Lower lobe of right lung (tissue), 2 donors: ENCODE measurements around the gene DPYSL4. TPM values are rescaled to one million over a fixed set of nuclear protein-coding genes. Genes with fewer than 3 reads are reported as not detected.

Source experiments
- ATAC-seq, 2 donors: fragments of 200-7000 bp; cut with Tn5 transposase; one replicate each; pipeline ENCODE4 v1.9.1; 2020 to 2022; ENCODE audit warnings: mild to moderate bottlenecking in 2 of 2, moderate library complexity in 2 of 2
- DNase-seq: peaks from one replicate; pipeline ENCODE4 v3.0.0-alpha.2; 2020
- H3K27ac ChIP-seq: fragments of 200-600 bp; one replicate; pipeline ENCODE4 v1.8.0; 2022
- H3K27me3 ChIP-seq: fragments of 200-600 bp; one replicate; pipeline ENCODE4 v1.8.0; 2022; ENCODE audit warnings: low read depth
- H3K36me3 ChIP-seq: fragments of 200-600 bp; one replicate; pipeline ENCODE4 v1.8.0; 2022; ENCODE audit warnings: mild to moderate bottlenecking
- H3K4me1 ChIP-seq: fragments of 200-600 bp; one replicate; pipeline ENCODE4 v1.8.0; 2022
- H3K4me3 ChIP-seq: fragments of 200-600 bp; one replicate; pipeline ENCODE4 v1.8.0; 2022; ENCODE audit warnings: mild to moderate bottlenecking
- H3K9me3 ChIP-seq: fragments of 200-600 bp; one replicate; pipeline ENCODE4 v1.8.0; 2022
- CTCF ChIP-seq: fragments of 200-600 bp; IDR thresholded peaks from one replicate; pipeline ENCODE4 v1.8.0; 2022; ENCODE audit warnings: antibody characterized with exemption, mild to moderate bottlenecking
- intact Hi-C: fragments of 100-400 bp; cut with DNase I; formaldehyde crosslinking; loops from one replicate; pipeline ENCODE4 v1.11.0; 2022
- total RNA-seq: library from RNA; stranded (reverse); fragmentation: NEBNext Ultra II Directional; extraction: Animal tissue kit (Norgen Biotek cat#: 25700); gene quantifications from one replicate; pipeline ENCODE4 v1.2.1, GENCODE V29; 2021
- donor health status: DM: no; HTN: yes; CAD: no; lungs with severe emphysema.

The DPYSL4 gene
- total RNA-seq, 1 donor from 2014 or later, result 2.1 TPM

- Histone ChIP-seq H3K27ac (no peak overlapping the region), H3K36me3 (no peaks in the 10 kb centered on the region), H3K9me3 (no peaks in the 10 kb centered on the region), H3K4me3 (no peak overlapping the region), H3K27me3 (peaks cover 15% of the 10 kb centered on the region), H3K4me1 (no peaks in the 10 kb centered on the region)
- intact Hi-C loops, result no loop called here
- DNase-seq (peak; percentile 31), ATAC-seq (no peak)
- TF ChIP-seq CTCF, result no peak
Measured at GRCh38 chr10:132168571-132169030, 18.1 kb upstream of the DPYSL4 start.

GRCh38 chr10:132169031-132169765, 17.6 kb upstream of the DPYSL4 start:
- Histone ChIP-seq H3K4me3 (no peak overlapping the region), H3K36me3 (no peaks in the 10 kb centered on the region), H3K27ac (no peak overlapping the region), H3K27me3 (peaks cover 13% of the 10 kb centered on the region), H3K9me3 (no peaks in the 10 kb centered on the region), H3K4me1 (no peaks in the 10 kb centered on the region)
- DNase-seq (peak; percentile 41), ATAC-seq (no peak)
- intact Hi-C loops, result no loop called here
- no peak for TF ChIP-seq CTCF

- H3K9me3 ChIP-seq, result no peaks in the 10 kb centered on the region
- no peak for DNase-seq
- H3K4me1 ChIP-seq, result no peaks in the 10 kb centered on the region
- no peaks in the 10 kb centered on the region for H3K36me3 ChIP-seq
- intact Hi-C loops, result no loop called here
- no peak for ATAC-seq
- TF ChIP-seq CTCF, result no peak
- H3K27me3 ChIP-seq, result peaks cover 5% of the 10 kb centered on the region
- no peak overlapping the region for H3K27ac ChIP-seq
- H3K4me3 ChIP-seq, result no peak overlapping the region
Measured at GRCh38 chr10:132169766-132170560, 16.8 kb upstream of the DPYSL4 start.

GRCh38 chr10:132170561-132171361, 16.0 kb upstream of the DPYSL4 start:
- ATAC-seq (no peak), DNase-seq (peak; percentile 35)
- Histone ChIP-seq H3K4me1 (no peaks in the 10 kb centered on the region), H3K4me3 (no peak overlapping the region), H3K36me3 (no peaks in the 10 kb centered on the region), H3K9me3 (no peaks in the 10 kb centered on the region), H3K27ac (no peak overlapping the region), H3K27me3 (no peaks in the 10 kb centered on the region)
- no peak for TF ChIP-seq CTCF
- intact Hi-C loops, result no loop called here
